Suprapubic skin (tissue), 4 donors: ENCODE results near the gene UNC5B. TPM values are rescaled to one million over a fixed set of nuclear protein-coding genes. Genes with fewer than 3 reads are reported as not detected.

Experiments used
- DNase-seq, 2 donors: peaks; one replicate each; pipeline ENCODE4 v3.0.0-alpha.2; 2019; ENCODE audit warnings: low spot score in 2 of 2
- H3K27ac ChIP-seq: fragments of 200-600 bp; sonication (generic); one replicate; pipeline ENCODE4 v1.5.1; 2019
- H3K27me3 ChIP-seq: fragments of 200-600 bp; sonication (generic); one replicate; pipeline ENCODE4 v1.5.1; 2019
- H3K36me3 ChIP-seq: fragments of 200-600 bp; sonication (generic); one replicate; pipeline ENCODE4 v1.5.1; 2019
- H3K4me1 ChIP-seq: fragments of 200-600 bp; sonication (generic); one replicate; pipeline ENCODE4 v1.5.1; 2019
- H3K4me3 ChIP-seq: fragments of 200-600 bp; sonication (generic); one replicate; pipeline ENCODE4 v1.5.1; 2019; ENCODE audit warnings: mild to moderate bottlenecking
- H3K9me3 ChIP-seq: fragments of 200-600 bp; sonication (generic); one replicate; pipeline ENCODE4 v1.5.1; 2019
- CTCF ChIP-seq, 2 donors: fragments of 200-600 bp in 1 of 2; fragments of 450-650 bp in 1 of 2; sonication (generic) in 1 of 2; IDR thresholded peaks; one replicate each; pipeline ENCODE4 v1.5.1; 2016 to 2019; ENCODE audit warnings: antibody characterized with exemption in 2 of 2, mild to moderate bottlenecking in 1 of 2, moderate library complexity in 1 of 2
- EP300 ChIP-seq: sonication (generic); formaldehyde crosslinking; IDR thresholded peaks from one replicate; pipeline ENCODE4 v1.6.1; 2017; ENCODE audit warnings: antibody characterized with exemption
- POLR2A ChIP-seq, 2 donors: fragments of 450-650 bp; IDR thresholded peaks; one replicate each; pipeline ENCODE4 v1.6.1; 2017; ENCODE audit warnings: antibody characterized with exemption in 2 of 2, mild to moderate bottlenecking in 2 of 2, moderate library complexity in 2 of 2
- POLR2AphosphoS5 ChIP-seq, 3 donors: sonication (generic); formaldehyde crosslinking; IDR thresholded peaks; one replicate each; pipeline ENCODE4 v1.6.1; 2017; ENCODE audit warnings: antibody characterized with exemption in 3 of 3
- WGBS: methylation state at CpG from one replicate; pipeline ENCODE4 v1.1.5; 2018; 5-methylcytosine and 5-hydroxymethylcytosine counted together
- total RNA-seq, 4 donors: library from RNA; depleted of rRNA; stranded (reverse); fragments of >200 nt; gene quantifications; one replicate each; pipeline ENCODE4 v1.1.0, GENCODE V29; 2016

UNC5B gene
- total RNA-seq, 4 donors from 2014 or later, result 7.2 to 45.7 (median 14.7) TPM

DNA sequence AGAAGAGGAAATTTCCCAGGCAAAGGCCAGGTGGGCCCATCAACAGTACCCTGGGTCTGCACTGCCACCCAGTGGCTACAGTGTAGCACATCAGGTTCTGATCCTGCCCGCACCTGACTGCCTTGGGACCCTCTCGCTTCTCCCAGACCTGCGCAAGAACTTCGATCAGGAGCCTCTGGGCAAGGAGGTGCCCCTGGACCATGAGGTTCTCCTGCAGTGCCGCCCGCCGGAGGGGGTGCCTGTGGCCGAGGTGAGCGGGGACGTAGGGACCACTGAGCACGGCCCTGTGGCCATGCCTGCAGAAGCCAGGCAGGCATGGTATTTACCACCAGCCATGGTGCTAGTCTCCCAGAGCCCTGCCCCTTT lies 72.8 kb downstream of the UNC5B start:
- DNase-seq, result no peak
- no peaks in the 10 kb centered on the region for H3K27me3 ChIP-seq
- H3K9me3 ChIP-seq, result no peaks in the 10 kb centered on the region
- H3K27ac ChIP-seq, result no peak overlapping the region
- no peaks in the 10 kb centered on the region for H3K4me1 ChIP-seq
- WGBS, result 86% methylated on average over 6 of the region's 11 CpGs
- H3K36me3 ChIP-seq, result peaks cover 10% of the 10 kb centered on the region
- TF ChIP-seq CTCF (IDR thresholded peaks at IDR 0.05) (peak; percentile 61 to 63), EP300 (no peak), POLR2AphosphoS5 (IDR thresholded peaks at IDR 0.05) (no peak), POLR2A (IDR thresholded peaks at IDR 0.05) (no peak)
- no peak overlapping the region for H3K4me3 ChIP-seq

GRCh38 chr10:71285986-71286385 lies 73.6 kb downstream of the UNC5B start:
- 94% methylated on average over 4 of the region's 4 CpGs for WGBS
- Histone ChIP-seq H3K4me3 (no peak overlapping the region), H3K4me1 (no peaks in the 10 kb centered on the region), H3K27me3 (no peaks in the 10 kb centered on the region), H3K9me3 (no peaks in the 10 kb centered on the region), H3K36me3 (peaks cover 10% of the 10 kb centered on the region), H3K27ac (no peak overlapping the region)
- TF ChIP-seq POLR2A (IDR thresholded peaks at IDR 0.05) (no peak), POLR2AphosphoS5 (IDR thresholded peaks at IDR 0.05) (no peak), EP300 (no peak), CTCF (IDR thresholded peaks at IDR 0.05) (no peak)
- DNase-seq, result no peak

DNA sequence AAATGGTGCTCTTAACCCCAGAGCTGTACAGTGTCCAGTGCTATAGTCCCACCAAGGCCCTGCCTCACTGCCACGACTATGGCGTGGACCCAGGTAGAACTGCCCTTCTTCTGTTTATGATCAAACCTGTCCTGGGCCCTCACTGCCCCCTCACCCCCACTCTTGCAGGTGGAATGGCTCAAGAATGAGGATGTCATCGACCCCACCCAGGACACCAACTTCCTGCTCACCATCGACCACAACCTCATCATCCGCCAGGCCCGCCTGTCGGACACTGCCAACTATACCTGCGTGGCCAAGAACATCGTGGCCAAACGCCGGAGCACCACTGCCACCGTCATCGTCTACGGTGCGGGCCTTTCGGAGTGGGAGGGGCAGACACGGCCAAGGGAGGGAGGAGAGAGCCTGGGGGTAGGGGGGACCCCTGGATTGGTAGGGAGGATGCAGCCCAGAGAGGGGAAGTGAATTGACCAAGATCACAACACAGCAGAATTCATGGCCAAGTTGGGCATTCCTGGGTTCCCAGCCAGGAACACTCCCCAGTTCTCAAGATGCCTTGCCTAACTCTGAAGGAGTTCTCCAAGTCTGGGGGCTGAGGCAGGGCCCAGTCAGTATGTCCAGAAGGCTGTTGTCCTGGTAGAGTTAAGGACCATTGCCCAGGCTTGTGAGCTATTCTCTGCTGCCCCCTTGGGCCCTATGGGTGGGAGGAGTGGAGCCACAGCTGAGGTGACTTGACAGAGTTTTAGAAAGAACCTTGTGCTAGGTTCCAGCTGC lies 74.3 kb downstream of the UNC5B start:
- H3K9me3 ChIP-seq, result no peaks in the 10 kb centered on the region
- 86% methylated on average over 17 of the region's 17 CpGs for WGBS
- no peak overlapping the region for H3K4me3 ChIP-seq
- H3K27ac ChIP-seq, result no peak overlapping the region
- H3K27me3 ChIP-seq, result no peaks in the 10 kb centered on the region
- no peaks in the 10 kb centered on the region for H3K4me1 ChIP-seq
- TF ChIP-seq EP300 (no peak), POLR2AphosphoS5 (IDR thresholded peaks at IDR 0.05) (no peak), POLR2A (IDR thresholded peaks at IDR 0.05) (no peak), CTCF (IDR thresholded peaks at IDR 0.05) (no peak)
- H3K36me3 ChIP-seq, result peaks cover 11% of the 10 kb centered on the region
- no peak for DNase-seq

DNA sequence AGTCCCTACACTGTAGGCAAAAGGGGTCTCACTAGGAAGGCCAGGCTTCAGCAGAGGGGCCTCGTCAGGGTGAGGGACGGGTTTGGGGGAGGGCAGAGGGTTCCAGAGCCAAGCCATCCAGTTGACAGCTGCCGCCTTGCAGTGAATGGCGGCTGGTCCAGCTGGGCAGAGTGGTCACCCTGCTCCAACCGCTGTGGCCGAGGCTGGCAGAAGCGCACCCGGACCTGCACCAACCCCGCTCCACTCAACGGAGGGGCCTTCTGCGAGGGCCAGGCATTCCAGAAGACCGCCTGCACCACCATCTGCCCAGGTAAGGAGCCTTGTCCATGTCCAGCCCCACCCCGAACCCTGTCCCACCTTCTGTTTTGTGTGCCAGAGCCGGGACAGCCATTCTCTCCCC lies 75.1 kb downstream of the UNC5B start:
- no peak overlapping the region for H3K4me3 ChIP-seq
- no peaks in the 10 kb centered on the region for H3K27me3 ChIP-seq
- H3K4me1 ChIP-seq, result no peaks in the 10 kb centered on the region
- no peak for DNase-seq
- WGBS, result 89% methylated on average over 11 of the region's 14 CpGs
- no peaks in the 10 kb centered on the region for H3K9me3 ChIP-seq
- H3K36me3 ChIP-seq, result peaks cover 12% of the 10 kb centered on the region
- no peak overlapping the region for H3K27ac ChIP-seq
- TF ChIP-seq POLR2A (IDR thresholded peaks at IDR 0.05), result no peak
- TF ChIP-seq POLR2AphosphoS5 (IDR thresholded peaks at IDR 0.05), result no peak
- TF ChIP-seq EP300, result no peak
- no peak for TF ChIP-seq CTCF (IDR thresholded peaks at IDR 0.05)

- Histone ChIP-seq H3K27me3 (no peaks in the 10 kb centered on the region), H3K4me1 (peaks cover 8% of the 10 kb centered on the region), H3K27ac (no peak overlapping the region), H3K9me3 (no peaks in the 10 kb centered on the region), H3K4me3 (no peak overlapping the region), H3K36me3 (peaks cover 12% of the 10 kb centered on the region)
- WGBS, result 83% methylated on average over 15 of the region's 15 CpGs
- no peak for TF ChIP-seq POLR2A (IDR thresholded peaks at IDR 0.05)
- DNase-seq, result no peak
These were observed 76.1 kb downstream of the UNC5B start for GRCh38 chr10:71288461-71288860.
